Choroid plexus epithelial cell (primary cell): ENCODE data around the gene ARHGAP4.

Source experiments
- DNase-seq: peaks from one replicate; pipeline ENCODE4 v3.0.0-alpha.2; 2010; ENCODE audit warnings: low read depth
- H3K4me3 ChIP-seq: 2 replicates; pipeline ENCODE4 v1.5.1; 2011; ENCODE audit warnings: low read depth, mild to moderate bottlenecking, control low read depth, low read length, moderate library complexity
- CTCF ChIP-seq: conservative IDR thresholded peaks from 2 replicates; pipeline ENCODE4 v1.5.1; 2011; ENCODE audit warnings: low read depth, mild to moderate bottlenecking, control low read depth, inconsistent platforms, low read length, moderate library complexity

The ARHGAP4 gene

DNA sequence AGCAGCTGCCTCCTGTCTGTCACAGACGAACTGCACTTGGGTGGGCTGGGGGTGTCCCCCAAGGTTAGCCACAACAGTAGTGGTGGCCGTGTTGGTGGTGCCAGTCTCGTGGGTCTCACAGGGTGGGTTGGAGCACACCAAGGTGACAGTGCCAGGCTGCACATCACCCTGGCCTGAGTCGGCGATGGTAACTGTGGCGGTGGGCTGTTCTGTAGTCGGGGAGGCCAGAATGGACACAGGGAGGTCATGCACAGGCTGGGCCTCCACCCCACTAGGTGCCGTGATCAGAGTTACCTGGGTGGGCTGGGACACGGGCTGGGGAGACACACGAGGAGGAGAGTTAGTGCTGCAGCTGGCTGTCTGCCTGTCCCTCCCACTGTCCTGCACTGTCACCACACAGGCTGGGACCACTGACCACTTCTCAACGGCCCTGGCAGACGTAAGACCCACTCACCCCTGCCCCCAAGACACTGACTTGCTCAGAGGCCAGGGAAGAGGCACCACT lies 29.2 kb upstream of the ARHGAP4 start:
- DNase-seq, result no peak
- no peak for TF ChIP-seq CTCF
- no peak overlapping the region for H3K4me3 ChIP-seq

GRCh38 chrX:153954558-153955227 lies 28.6 kb upstream of the ARHGAP4 start:
- TF ChIP-seq CTCF, result no peak
- DNase-seq, result no peak
- H3K4me3 ChIP-seq, result no peak overlapping the region

- no peak overlapping the region for H3K4me3 ChIP-seq
- no peak for TF ChIP-seq CTCF
- DNase-seq, result no peak
These were observed 28.0 kb upstream of the ARHGAP4 start for GRCh38 chrX:153953892-153954557.

- H3K4me3 ChIP-seq, result no peak overlapping the region
- peak; percentile 83 for TF ChIP-seq CTCF
- DNase-seq, result peak; percentile 62
These were observed 27.3 kb upstream of the ARHGAP4 start for GRCh38 chrX:153953342-153953830.

DNA sequence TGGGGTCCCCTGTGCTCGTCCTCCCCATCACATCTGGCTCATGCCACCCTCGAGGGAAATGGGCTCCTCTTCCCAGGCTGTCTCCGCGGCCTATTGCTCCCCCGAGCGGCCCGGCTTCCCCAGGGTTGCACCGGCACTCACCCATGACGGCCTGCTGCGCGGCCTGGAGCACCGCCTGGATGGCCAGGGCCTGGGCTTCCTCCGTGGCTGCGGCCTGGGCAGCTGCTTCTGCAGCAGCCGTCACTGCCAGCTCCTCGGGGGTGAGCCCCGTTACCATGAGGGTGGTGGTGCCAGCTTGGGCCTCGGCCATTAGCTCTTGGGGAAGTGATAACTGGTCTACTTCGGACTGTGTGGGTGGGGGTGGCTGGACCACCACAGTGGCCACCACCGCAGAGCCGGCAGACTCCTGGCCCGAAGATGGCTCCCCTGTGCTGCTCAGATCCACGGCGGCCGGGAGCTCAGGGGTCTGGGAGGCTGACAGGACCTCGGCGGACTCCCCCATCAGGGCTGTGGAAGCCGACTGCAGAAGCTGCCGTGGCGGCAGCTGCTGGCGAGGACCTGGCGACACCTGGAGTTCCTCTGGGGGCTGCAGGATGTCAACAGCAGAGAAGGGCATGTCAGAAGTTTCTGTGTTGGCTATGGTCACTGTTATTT lies 26.4 kb upstream of the ARHGAP4 start:
- DNase-seq, result no peak
- TF ChIP-seq CTCF, result no peak

GRCh38 chrX:153951683-153952372 lies 25.8 kb upstream of the ARHGAP4 start:
- no peak overlapping the region for H3K4me3 ChIP-seq
- TF ChIP-seq CTCF, result no peak
- no peak for DNase-seq

More for the DNA sequence above, 26.4 kb upstream of the ARHGAP4 start:
- no peak overlapping the region for H3K4me3 ChIP-seq
